Ovary (tissue), 9 donors: ENCODE data around the gene FICD. TPM values are rescaled to one million over a fixed set of nuclear protein-coding genes. Genes with fewer than 3 reads are reported as not detected.

ENCODE experiments used
- DNase-seq, 5 donors: peaks; one replicate each; pipeline ENCODE4 v3.0.0-alpha.2; 2019 to 2020
- H3K27ac ChIP-seq, 2 donors: fragments of 200-600 bp; one replicate each; pipeline versions ENCODE4 v1.5.1 to v1.8.0; 2019 to 2022
- H3K27me3 ChIP-seq: fragments of 200-600 bp; one replicate; pipeline ENCODE4 v1.8.0; 2022
- H3K36me3 ChIP-seq: fragments of 200-600 bp; sonication (generic); one replicate; pipeline ENCODE4 v1.5.1; 2019
- H3K4me1 ChIP-seq: one replicate; pipeline ENCODE4 v1.8.1; 2013; ENCODE audit warnings: mild to moderate bottlenecking, moderate library complexity; ENCODE audit not compliant: insufficient read depth
- H3K4me3 ChIP-seq: fragments of 200-600 bp; sonication (generic); one replicate; pipeline ENCODE4 v1.5.1; 2017
- H3K9me3 ChIP-seq, 2 donors: fragments of 200-600 bp in 1 of 2; sonication (generic) in 1 of 2; one replicate each; pipeline versions ENCODE4 v1.5.1 to v1.8.1; 2013 to 2019; ENCODE audit warnings: mild to moderate bottlenecking in 1 of 2, moderate library complexity in 1 of 2
- CTCF ChIP-seq, 3 donors: fragments of 450-650 bp in 2 of 3; fragments of 200-600 bp in 1 of 3; IDR thresholded peaks; one replicate each; pipeline versions ENCODE4 v1.5.1 to v1.8.0; 2016 to 2022; ENCODE audit warnings: antibody characterized with exemption in 3 of 3, mild to moderate bottlenecking in 1 of 3
- EP300 ChIP-seq: sonication (generic); formaldehyde crosslinking; IDR thresholded peaks from one replicate; pipeline ENCODE4 v1.6.1; 2017; ENCODE audit warnings: antibody characterized with exemption
- POLR2A ChIP-seq: fragments of 450-650 bp; IDR thresholded peaks from one replicate; pipeline ENCODE4 v1.6.1; 2017; ENCODE audit warnings: antibody characterized with exemption, mild to moderate bottlenecking, moderate library complexity
- WGBS, 3 donors: extraction: QIAGEN DNeasy Blood & Tissue Kit in 1 of 3; methylation state at CpG; one replicate each; pipeline versions ENCODE4 v1.1.5 to v1.1.7; 2013 to 2017; 5-methylcytosine and 5-hydroxymethylcytosine counted together
- intact Hi-C, 4 donors: fragments of 100-400 bp; cut with DNase I; formaldehyde crosslinking; loops; one replicate each; pipeline versions ENCODE4 v1.11.0 to v1.15.1; 2022 to 2023
- polyA plus RNA-seq, 2 donors: library from polyadenylated mRNA; stranded (reverse); fragments of 200-250 nt in 1 of 2; fragments of 350-450 nt in 1 of 2; fragmentation: Illumina TruSeq in 1 of 2; extraction: RNeasy Lipid Tissue Mini Kit (QIAGEN cat#74804) in 1 of 2; gene quantifications; one replicate each; pipeline ENCODE4 v1.2.3, GENCODE V29; 2013 to 2014
- total RNA-seq, 7 donors: library from RNA; depleted of rRNA in 2 of 7; stranded (reverse); fragments of >200 nt in 2 of 7; fragmentation: NEBNext Ultra II Directional in 3 of 7; extraction: Animal tissue kit (Norgen Biotek cat#: 25700) in 3 of 7; gene quantifications; one replicate each; pipeline versions ENCODE4 v1.1.0 to v1.2.4, GENCODE V29; 2016 to 2023
- donor health status: DM: no; HTN: no; CAD: no; lungs with moderate emphysema.
- donor health status: DM: no; HTN: no; CAD: no.
- donor health status: Bipolar disorder and iron deficiency.
- donor health status: DM: yes; HTN: yes; CAD: no.
- donor health status: DM: no; HTN: no; CAD: no.
- donor health status: DM: yes; HTN: yes; CAD: no.

The FICD gene
- total and polyA plus RNA-seq, 9 donors, result 2.0 to 12.7 (median 6.0) TPM

DNA sequence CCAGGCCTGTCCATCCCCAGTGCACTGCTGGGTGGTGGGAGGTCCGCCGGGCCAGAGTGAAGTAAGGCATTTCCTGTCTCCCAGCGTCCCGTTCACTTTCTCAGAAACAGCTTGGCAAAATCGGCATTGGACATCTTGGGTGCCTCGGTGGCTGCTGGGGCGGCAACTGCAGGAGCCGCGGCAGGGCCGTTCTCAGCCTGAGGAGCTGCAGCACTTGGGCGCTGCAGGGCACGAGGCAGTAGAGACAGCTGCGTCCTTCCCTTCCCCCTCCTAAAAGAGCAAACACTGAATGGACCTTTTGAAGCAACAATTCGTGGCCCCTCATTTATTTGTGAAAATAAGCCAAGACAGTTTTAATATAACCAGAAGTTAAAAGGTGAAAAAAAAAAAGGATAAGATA is 8.3 kb downstream of the FICD start:
- no peaks in the 10 kb centered on the region for H3K4me1 ChIP-seq
- H3K36me3 ChIP-seq, result peaks cover 2% of the 10 kb centered on the region
- H3K4me3 ChIP-seq, result no peak overlapping the region
- DNase-seq, result no peak
- WGBS, 3 donors, result 72 to 79% (median 79%) methylated on average over 14 of the region's 14 CpGs
- no peak overlapping the region for H3K27ac ChIP-seq
- intact Hi-C loops, result no loop called here
- no peaks in the 10 kb centered on the region for H3K27me3 ChIP-seq
- no peaks in the 10 kb centered on the region for H3K9me3 ChIP-seq
- TF ChIP-seq EP300 (no peak), CTCF (IDR thresholded peaks at IDR 0.05) (no peak), POLR2A (no peak)

- 84 to 94% (median 90%) methylated on average over 5 of the region's 5 CpGs for WGBS, 3 donors
- no peaks in the 10 kb centered on the region for H3K4me1 ChIP-seq
- TF ChIP-seq EP300 (no peak), CTCF (IDR thresholded peaks at IDR 0.05) (no peak), POLR2A (no peak)
- H3K36me3 ChIP-seq, result peaks cover 2% of the 10 kb centered on the region
- no peaks in the 10 kb centered on the region for H3K9me3 ChIP-seq
- DNase-seq, result no peak
- H3K27me3 ChIP-seq, result no peaks in the 10 kb centered on the region
- H3K27ac ChIP-seq, result no peak overlapping the region
- intact Hi-C loops, result no loop called here
- no peak overlapping the region for H3K4me3 ChIP-seq
Measured at GRCh38 chr12:108525681-108526080, 10.6 kb downstream of the FICD start.

GRCh38 chr12:108526482-108527165 is 11.5 kb downstream of the FICD start:
- TF ChIP-seq CTCF (IDR thresholded peaks at IDR 0.05) (no peak), POLR2A (no peak), EP300 (no peak)
- Histone ChIP-seq H3K36me3 (peaks cover 2% of the 10 kb centered on the region), H3K4me1 (no peaks in the 10 kb centered on the region), H3K27ac (no peak overlapping the region), H3K27me3 (no peaks in the 10 kb centered on the region), H3K4me3 (no peak overlapping the region), H3K9me3 (no peaks in the 10 kb centered on the region)
- intact Hi-C loops, result no loop called here
- 71 to 81% (median 79%) methylated on average over 10 of the region's 10 CpGs for WGBS, 3 donors
- no peak for DNase-seq

DNA sequence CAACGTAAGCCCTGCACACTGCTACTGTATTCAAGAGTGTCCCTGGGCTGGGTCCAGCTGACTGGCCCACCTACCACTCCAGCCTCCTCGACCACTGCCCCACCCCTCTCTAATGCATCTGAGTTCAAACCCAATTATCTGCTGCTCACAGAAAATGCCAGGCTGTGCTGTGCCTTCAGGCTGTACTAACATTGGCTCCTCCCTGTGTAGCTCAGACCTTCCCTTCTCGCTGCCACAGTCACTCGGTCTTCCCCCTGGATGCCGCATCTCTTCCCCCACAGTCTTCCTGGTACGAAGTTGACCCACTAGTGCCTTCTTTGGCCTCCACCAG is 12.1 kb downstream of the FICD start:
- no peak overlapping the region for H3K4me3 ChIP-seq
- no peaks in the 10 kb centered on the region for H3K27me3 ChIP-seq
- TF ChIP-seq CTCF (IDR thresholded peaks at IDR 0.05) (no peak), EP300 (no peak), POLR2A (no peak)
- H3K4me1 ChIP-seq, result no peaks in the 10 kb centered on the region
- no peak for DNase-seq
- intact Hi-C loops, result no loop called here
- peaks cover 2% of the 10 kb centered on the region for H3K36me3 ChIP-seq
- 83 to 88% (median 85%) methylated on average over 6 of the region's 6 CpGs for WGBS, 3 donors
- no peaks in the 10 kb centered on the region for H3K9me3 ChIP-seq
- H3K27ac ChIP-seq, result no peak overlapping the region
